ENCODE results near the gene ADARB2. TPM values are rescaled to one million over a fixed set of nuclear protein-coding genes. Genes with fewer than 3 reads are reported as not detected.

Gene ADARB2
- polyA plus RNA-seq, 3 donors = not detected

GRCh38 chr10:1475098-1475591 is 262.2 kb downstream of the ADARB2 start:
- Histone ChIP-seq H3K4me2 (replicated peaks; ENCODE audit: extremely low read depth, low read length, poor library complexity, severe bottlenecking) (no peak overlapping the region), H3K9ac (ENCODE audit: insufficient read depth, low read length, poor library complexity, severe bottlenecking) (no peak overlapping the region), H4K20me1 (ENCODE audit: insufficient read depth, low read length) (no peaks in the 10 kb centered on the region), H3K4me3 (replicated peaks in 1 of 3; ENCODE audit: low read depth in 2 of 3, low read length in 3 of 3) (no peak overlapping the region), H3K4me1 (ENCODE audit: control insufficient read depth in 1 of 2, insufficient read depth in 2 of 2, low read length in 2 of 2) (no peaks in the 10 kb centered on the region), H3K36me3 (replicated peaks in 1 of 2; ENCODE audit: control insufficient read depth in 1 of 2, insufficient read depth in 2 of 2, low read length in 2 of 2) (no peaks in the 10 kb centered on the region), H2AFZ (ENCODE audit: insufficient read depth, low read depth, low read length, poor library complexity, severe bottlenecking) (no peak overlapping the region), H3K79me2 (ENCODE audit: insufficient read depth, low read length) (no peaks in the 10 kb centered on the region), H3K27me3 (ENCODE audit: control insufficient read depth in 2 of 2, insufficient read depth in 2 of 2, low read length in 2 of 2) (no peaks in the 10 kb centered on the region), H3K27ac (ENCODE audit: low read depth in 1 of 2, low read length in 2 of 2) (no peak overlapping the region), H3K9me3 (replicated peaks in 1 of 2; ENCODE audit: control insufficient read depth in 1 of 2, insufficient read depth in 1 of 2, low read length in 2 of 2) (peaks cover 6 to 32% of the 10 kb centered on the region in 2 donors)
- intact Hi-C loops (cut with micrococcal nuclease) = no loop called here
- Mint-ChIP-seq H3K36me3 (no peaks in the 10 kb centered on the region), H3K4me3 (no peak overlapping the region), H3K27ac (no peak overlapping the region), H3K9me3 (peaks cover 8 to 31% (median 17%) of the 10 kb centered on the region in 7 donors), H3K4me1 (no peaks in the 10 kb centered on the region), H3K27me3 (ENCODE audit: low read depth in 3 of 3) (peaks cover 0 to 8% (median 0%) of the 10 kb centered on the region in 3 donors)
- DNase-seq = no peak
- no peak for TF ChIP-seq CTCF (IDR thresholded peaks at IDR 0.05)
- whole genome bisulfite sequencing (ENCODE audit: insufficient coverage) = 55% methylated on average over 12 of the region's 16 CpGs

GRCh38 chr10:1474376-1475097 is 262.8 kb downstream of the ADARB2 start:
- WGBS (ENCODE audit: insufficient coverage) = 81% methylated on average over 34 of the region's 36 CpGs
- H3K27me3 Mint-ChIP-seq (ENCODE audit: low read depth in 3 of 3) = peaks cover 0 to 8% (median 0%) of the 10 kb centered on the region in 3 donors

More at GRCh38 chr10:1474376-1475097, 262.8 kb downstream of the ADARB2 start:
- DNase-seq = no peak
- Histone ChIP-seq H3K27ac (ENCODE audit: low read depth in 1 of 2, low read length in 2 of 2) (no peak overlapping the region), H3K4me1 (ENCODE audit: control insufficient read depth in 1 of 2, insufficient read depth in 2 of 2, low read length in 2 of 2) (no peaks in the 10 kb centered on the region), H3K9ac (ENCODE audit: insufficient read depth, low read length, poor library complexity, severe bottlenecking) (no peak overlapping the region), H2AFZ (ENCODE audit: insufficient read depth, low read depth, low read length, poor library complexity, severe bottlenecking) (no peak overlapping the region), H3K79me2 (ENCODE audit: insufficient read depth, low read length) (no peaks in the 10 kb centered on the region), H3K4me2 (replicated peaks; ENCODE audit: extremely low read depth, low read length, poor library complexity, severe bottlenecking) (no peak overlapping the region), H3K9me3 (replicated peaks in 1 of 2; ENCODE audit: control insufficient read depth in 1 of 2, insufficient read depth in 1 of 2, low read length in 2 of 2) (peaks cover 6 to 32% of the 10 kb centered on the region in 2 donors), H3K36me3 (replicated peaks in 1 of 2; ENCODE audit: control insufficient read depth in 1 of 2, insufficient read depth in 2 of 2, low read length in 2 of 2) (no peaks in the 10 kb centered on the region), H4K20me1 (ENCODE audit: insufficient read depth, low read length) (no peaks in the 10 kb centered on the region), H3K4me3 (replicated peaks in 1 of 3; ENCODE audit: low read depth in 2 of 3, low read length in 3 of 3) (no peak overlapping the region), H3K27me3 (ENCODE audit: control insufficient read depth in 2 of 2, insufficient read depth in 2 of 2, low read length in 2 of 2) (no peaks in the 10 kb centered on the region)
- intact Hi-C loops (cut with micrococcal nuclease) = no loop called here
- Mint-ChIP-seq H3K27ac (no peak overlapping the region), H3K36me3 (no peaks in the 10 kb centered on the region), H3K4me1 (no peaks in the 10 kb centered on the region), H3K9me3 (peaks cover 8 to 31% (median 17%) of the 10 kb centered on the region in 7 donors), H3K4me3 (no peak overlapping the region)
- TF ChIP-seq CTCF (IDR thresholded peaks at IDR 0.05) = no peak
